Left hindlimb (tissue), 1 donor: ENCODE data around the gene VSIG10L.

Source experiments
- DNase-seq: peaks from one replicate; pipeline ENCODE4 v3.0.0-alpha.2; 2018

VSIG10L gene

GRCh38 chr19:51311351-51312257 is 30.3 kb downstream of the VSIG10L start, which contains the start of gene IGLON5:
Gene IGLON5, plus strand, starts transcription at chr19:51311644. Its CDS starts 204 bp downstream, at chr19:51311848.
- peak; percentile 60 for DNase-seq

- no peak for DNase-seq
Measured at GRCh38 chr19:51305479-51305878, 36.5 kb downstream of the VSIG10L start.

- DNase-seq: no peak
Measured at GRCh38 chr19:51301266-51301665, 40.7 kb downstream of the VSIG10L start.

- no peak for DNase-seq
Measured at GRCh38 chr19:51297406-51297805, 44.5 kb downstream of the VSIG10L start.

GRCh38 chr19:51296336-51297093 is 45.4 kb downstream of the VSIG10L start:
- DNase-seq: no peak

GRCh38 chr19:51295382-51296126 is 46.4 kb downstream of the VSIG10L start:
- DNase-seq: no peak

GRCh38 chr19:51294977-51295375 is 47.0 kb downstream of the VSIG10L start:
- DNase-seq: no peak

- DNase-seq: no peak
Measured at GRCh38 chr19:51294211-51294976, 47.5 kb downstream of the VSIG10L start.

- no peak for DNase-seq
Measured at GRCh38 chr19:51293571-51294210, 48.2 kb downstream of the VSIG10L start.

- DNase-seq: no peak
Measured at GRCh38 chr19:51292971-51293370, 49.0 kb downstream of the VSIG10L start.

GRCh38 chr19:51289635-51290034 is 52.3 kb downstream of the VSIG10L start:
- no peak for DNase-seq

- DNase-seq: no peak
Measured at GRCh38 chr19:51285682-51286081, 56.3 kb downstream of the VSIG10L start.

- DNase-seq: no peak
Measured at GRCh38 chr19:51282335-51282734, 59.6 kb downstream of the VSIG10L start.
